Measurements from ENCODE around the gene FOXA3.
A peak's percentile ranks its signal among the peaks of the same experiment; 100 is the strongest.

FOXA3 gene

GRCh38 chr19:45863840-45864628 is at the start of gene FOXA3:
FOXA3 (plus strand) TSS chr19:45864326; CDS start chr19:45864457, 131 bp downstream.
- no peak for DNase-seq (ENCODE audit: extremely low read depth, low read depth)
- peak; percentile 53 for TF ChIP-seq CTCF (IDR thresholded peaks at IDR 0.05; ENCODE audit: low read depth, low read length, missing control alignments)
- H3K4me3 ChIP-seq (replicated peaks; ENCODE audit: low read depth, low read length) = peak within 1 kb of the TSS; percentile 90

- TF ChIP-seq CTCF (IDR thresholded peaks at IDR 0.05; ENCODE audit: low read depth, low read length, missing control alignments) = no peak
- H3K4me3 ChIP-seq (replicated peaks; ENCODE audit: low read depth, low read length) = no peak within 1 kb of the TSS
- no peak for DNase-seq (ENCODE audit: extremely low read depth, low read depth)
Measured at GRCh38 chr19:45814851-45815480, 49.2 kb upstream of the FOXA3 start, which contains the start of gene RSPH6A. RSPH6A (minus strand) TSS chr19:45815308; CDS start chr19:45815176, 132 bp downstream.

- H3K4me3 ChIP-seq (replicated peaks; ENCODE audit: low read depth, low read length) = no peak overlapping the region
- TF ChIP-seq CTCF (IDR thresholded peaks at IDR 0.05; ENCODE audit: low read depth, low read length, missing control alignments) = no peak
- no peak for DNase-seq (ENCODE audit: extremely low read depth, low read depth)
Measured at GRCh38 chr19:45815481-45816216, 48.5 kb upstream of the FOXA3 start.

- no peak for TF ChIP-seq CTCF (IDR thresholded peaks at IDR 0.05; ENCODE audit: low read depth, low read length, missing control alignments)
- no peak overlapping the region for H3K4me3 ChIP-seq (replicated peaks; ENCODE audit: low read depth, low read length)
- no peak for DNase-seq (ENCODE audit: extremely low read depth, low read depth)
Measured at GRCh38 chr19:45816236-45817009, 47.7 kb upstream of the FOXA3 start.

- H3K4me3 ChIP-seq (replicated peaks; ENCODE audit: low read depth, low read length) = no peak overlapping the region
- TF ChIP-seq CTCF (IDR thresholded peaks at IDR 0.05; ENCODE audit: low read depth, low read length, missing control alignments) = peak; percentile 99
- DNase-seq (ENCODE audit: extremely low read depth, low read depth) = peak; percentile 90
Measured at GRCh38 chr19:45817010-45817724, 47.0 kb upstream of the FOXA3 start.

Data from HFF-Myc (cell line).